T-helper 2 cell treated with Interferon-gamma antibody and Interleukin-4, amounts not matched to agents 5 μg/mL and 100 μg/mL, for 36 hours (primary cell): ENCODE measurements around the gene HOXD11.

ENCODE experiments used
- DNase-seq: peaks from one replicate; pipeline ENCODE4 v3.0.0; 2021; ENCODE audit warnings: low spot score
- H3K27ac Mint-ChIP-seq: one replicate; pipeline ENCODE4 v1.8.0; 2021; ENCODE audit warnings: mild to moderate bottlenecking, mixed read lengths
- H3K27me3 Mint-ChIP-seq: one replicate; pipeline ENCODE4 v1.8.0; 2021; ENCODE audit warnings: low read depth, mixed read lengths
- H3K36me3 Mint-ChIP-seq: one replicate; pipeline ENCODE4 v1.8.0; 2021; ENCODE audit warnings: low read depth, mixed read lengths
- H3K4me1 Mint-ChIP-seq: one replicate; pipeline ENCODE4 v1.8.0; 2021; ENCODE audit warnings: low read depth, mixed read lengths
- H3K4me3 Mint-ChIP-seq: one replicate; pipeline ENCODE4 v1.8.0; 2022; ENCODE audit warnings: mild to moderate bottlenecking, moderate library complexity, mixed read lengths
- H3K9me3 Mint-ChIP-seq: one replicate; pipeline ENCODE4 v1.8.0; 2021; ENCODE audit warnings: mixed read lengths

The HOXD11 gene

GRCh38 chr2:176085861-176086771 lies 21.0 kb upstream of the HOXD11 start:
- peaks cover 96% of the 10 kb centered on the region for H3K27me3 Mint-ChIP-seq
- peaks cover 7% of the 10 kb centered on the region for H3K4me1 Mint-ChIP-seq
- no peak overlapping the region for H3K4me3 Mint-ChIP-seq
- no peak for DNase-seq
- H3K27ac Mint-ChIP-seq, result no peak overlapping the region
- peaks cover 3% of the 10 kb centered on the region for H3K36me3 Mint-ChIP-seq
- no peaks in the 10 kb centered on the region for H3K9me3 Mint-ChIP-seq

GRCh38 chr2:176087330-176088047 lies 19.6 kb upstream of the HOXD11 start:
- Mint-ChIP-seq H3K27me3 (peaks cover 95% of the 10 kb centered on the region), H3K36me3 (no peaks in the 10 kb centered on the region), H3K4me3 (no peak overlapping the region), H3K27ac (no peak overlapping the region), H3K9me3 (no peaks in the 10 kb centered on the region), H3K4me1 (peaks cover 10% of the 10 kb centered on the region)
- DNase-seq, result no peak

- DNase-seq, result no peak
- Mint-ChIP-seq H3K4me1 (peaks cover 7% of the 10 kb centered on the region), H3K9me3 (no peaks in the 10 kb centered on the region), H3K4me3 (peak overlapping the region; percentile 40), H3K36me3 (no peaks in the 10 kb centered on the region), H3K27ac (no peak overlapping the region), H3K27me3 (peaks cover 90% of the 10 kb centered on the region)
Observed at GRCh38 chr2:176088048-176088936, 18.8 kb upstream of the HOXD11 start.

GRCh38 chr2:176088937-176089842 lies 17.9 kb upstream of the HOXD11 start:
- no peak for DNase-seq

GRCh38 chr2:176089843-176090395 lies 17.2 kb upstream of the HOXD11 start:
- H3K36me3 Mint-ChIP-seq, result no peaks in the 10 kb centered on the region
- peaks cover 91% of the 10 kb centered on the region for H3K27me3 Mint-ChIP-seq
- H3K4me3 Mint-ChIP-seq, result no peak overlapping the region
- peaks cover 10% of the 10 kb centered on the region for H3K4me1 Mint-ChIP-seq
- no peak overlapping the region for H3K27ac Mint-ChIP-seq
- no peaks in the 10 kb centered on the region for H3K9me3 Mint-ChIP-seq
- DNase-seq, result no peak

More at GRCh38 chr2:176088937-176089842, 17.9 kb upstream of the HOXD11 start:
- Mint-ChIP-seq H3K4me3 (no peak overlapping the region), H3K27ac (no peak overlapping the region), H3K4me1 (peaks cover 10% of the 10 kb centered on the region), H3K36me3 (no peaks in the 10 kb centered on the region), H3K9me3 (no peaks in the 10 kb centered on the region), H3K27me3 (peaks cover 90% of the 10 kb centered on the region)

- no peak for DNase-seq
- H3K4me3 Mint-ChIP-seq, result no peak overlapping the region
- peaks cover 10% of the 10 kb centered on the region for H3K4me1 Mint-ChIP-seq
- no peak overlapping the region for H3K27ac Mint-ChIP-seq
- H3K27me3 Mint-ChIP-seq, result peaks cover 91% of the 10 kb centered on the region
- no peaks in the 10 kb centered on the region for H3K9me3 Mint-ChIP-seq
- H3K36me3 Mint-ChIP-seq, result no peaks in the 10 kb centered on the region
Observed at GRCh38 chr2:176090862-176091261, 16.2 kb upstream of the HOXD11 start.

GRCh38 chr2:176091329-176092258 lies 15.5 kb upstream of the HOXD11 start:
- DNase-seq, result no peak
- no peaks in the 10 kb centered on the region for H3K36me3 Mint-ChIP-seq
- peak overlapping the region; percentile 29 for H3K4me3 Mint-ChIP-seq
- peaks cover 92% of the 10 kb centered on the region for H3K27me3 Mint-ChIP-seq
- H3K27ac Mint-ChIP-seq, result peak overlapping the region; percentile 69
- H3K9me3 Mint-ChIP-seq, result no peaks in the 10 kb centered on the region
- H3K4me1 Mint-ChIP-seq, result peaks cover 12% of the 10 kb centered on the region

GRCh38 chr2:176092270-176093144 lies 14.6 kb upstream of the HOXD11 start, which contains the start of gene HOXD13:
Gene HOXD13, plus strand, starts transcription at chr2:176092721. Its CDS starts 170 bp downstream, at chr2:176092891.
- Mint-ChIP-seq H3K27ac (peak within 1 kb of the TSS; percentile 69), H3K9me3 (no peaks in the 10 kb centered on the region), H3K36me3 (no peaks in the 10 kb centered on the region), H3K27me3 (peaks cover 92% of the 10 kb centered on the region), H3K4me1 (peaks cover 15% of the 10 kb centered on the region), H3K4me3 (peak within 1 kb of the TSS; percentile 29)
- DNase-seq, result no peak

- DNase-seq, result no peak
- Mint-ChIP-seq H3K27ac (peak overlapping the region; percentile 68), H3K4me1 (peaks cover 16% of the 10 kb centered on the region), H3K4me3 (no peak overlapping the region), H3K27me3 (peaks cover 92% of the 10 kb centered on the region), H3K36me3 (no peaks in the 10 kb centered on the region), H3K9me3 (no peaks in the 10 kb centered on the region)
Observed at GRCh38 chr2:176093145-176093897, 13.8 kb upstream of the HOXD11 start.

- Mint-ChIP-seq H3K27me3 (peaks cover 92% of the 10 kb centered on the region), H3K36me3 (no peaks in the 10 kb centered on the region), H3K4me3 (no peak overlapping the region), H3K4me1 (peaks cover 14% of the 10 kb centered on the region), H3K27ac (peak overlapping the region; percentile 68), H3K9me3 (no peaks in the 10 kb centered on the region)
- no peak for DNase-seq
Observed at GRCh38 chr2:176093898-176094249, 13.2 kb upstream of the HOXD11 start.

GRCh38 chr2:176094349-176094748 lies 12.7 kb upstream of the HOXD11 start:
- Mint-ChIP-seq H3K9me3 (no peaks in the 10 kb centered on the region), H3K36me3 (no peaks in the 10 kb centered on the region)

More at GRCh38 chr2:176094349-176094748, 12.7 kb upstream of the HOXD11 start:
- peaks cover 92% of the 10 kb centered on the region for H3K27me3 Mint-ChIP-seq
- peaks cover 14% of the 10 kb centered on the region for H3K4me1 Mint-ChIP-seq
- no peak overlapping the region for H3K27ac Mint-ChIP-seq
- DNase-seq, result no peak
- H3K4me3 Mint-ChIP-seq, result no peak overlapping the region
